Activated T-cell treated with anti-CD3 and anti-CD28 coated beads for 24 hours (primary cell): Measurements from ENCODE around the gene DACH1.

Experiments used
- DNase-seq: peaks from one replicate; pipeline ENCODE4 v3.0.0-alpha.2; 2020; ENCODE audit warnings: low read depth

Gene DACH1

GRCh38 chr13:71488201-71488600, 378.8 kb downstream of the DACH1 start:
- DNase-seq = no peak

GRCh38 chr13:71485913-71486312, 381.1 kb downstream of the DACH1 start:
- DNase-seq = no peak

- DNase-seq = no peak
These were observed 383.3 kb downstream of the DACH1 start for GRCh38 chr13:71483733-71484132.

- no peak for DNase-seq
These were observed 385.5 kb downstream of the DACH1 start for GRCh38 chr13:71481501-71481900.

GRCh38 chr13:71481046-71481445, 386.0 kb downstream of the DACH1 start:
- no peak for DNase-seq

- no peak for DNase-seq
These were observed 389.3 kb downstream of the DACH1 start for GRCh38 chr13:71477735-71478134.

GRCh38 chr13:71474936-71475335, 392.1 kb downstream of the DACH1 start:
- DNase-seq = no peak

GRCh38 chr13:71469626-71470025, 397.4 kb downstream of the DACH1 start:
- no peak for DNase-seq

GRCh38 chr13:71464686-71465085, 402.3 kb downstream of the DACH1 start:
- DNase-seq = no peak

- DNase-seq = no peak
These were observed 405.1 kb downstream of the DACH1 start for GRCh38 chr13:71461892-71462291.

GRCh38 chr13:71460211-71460610, 406.8 kb downstream of the DACH1 start:
- DNase-seq = no peak

GRCh38 chr13:71459708-71460107, 407.3 kb downstream of the DACH1 start:
- DNase-seq = no peak

- no peak for DNase-seq
These were observed 409.4 kb downstream of the DACH1 start for GRCh38 chr13:71457645-71458044.

GRCh38 chr13:71456136-71456535, 410.9 kb downstream of the DACH1 start:
- DNase-seq = no peak

GRCh38 chr13:71454509-71454908, 412.5 kb downstream of the DACH1 start:
- no peak for DNase-seq

- DNase-seq = no peak
These were observed 418.8 kb downstream of the DACH1 start for GRCh38 chr13:71448080-71448630.

- DNase-seq = no peak
These were observed 429.3 kb downstream of the DACH1 start for GRCh38 chr13:71437704-71438103.

- no peak for DNase-seq
These were observed 436.3 kb downstream of the DACH1 start for GRCh38 chr13:71430681-71431080.

GRCh38 chr13:71417205-71417604, 449.8 kb downstream of the DACH1 start:
- DNase-seq = no peak

- no peak for DNase-seq
These were observed 454.8 kb downstream of the DACH1 start for GRCh38 chr13:71412231-71412630.

GRCh38 chr13:71408416-71408815, 458.6 kb downstream of the DACH1 start:
- DNase-seq = no peak

- no peak for DNase-seq
These were observed 467.3 kb downstream of the DACH1 start for GRCh38 chr13:71399631-71400215.

GRCh38 chr13:71396149-71396548, 470.9 kb downstream of the DACH1 start:
- DNase-seq = no peak

GRCh38 chr13:71395053-71395452, 472.0 kb downstream of the DACH1 start:
- no peak for DNase-seq
